ENCODE results near the gene AGFG2. TPM values are rescaled to one million over a fixed set of nuclear protein-coding genes. Genes with fewer than 3 reads are reported as not detected.

AGFG2 gene
- total and polyA plus RNA-seq, 2 of the 13 experiments (the other 11 are each of a cell fraction or from before 2014, with no cell fraction given), result 125 to 132 TPM

DNA sequence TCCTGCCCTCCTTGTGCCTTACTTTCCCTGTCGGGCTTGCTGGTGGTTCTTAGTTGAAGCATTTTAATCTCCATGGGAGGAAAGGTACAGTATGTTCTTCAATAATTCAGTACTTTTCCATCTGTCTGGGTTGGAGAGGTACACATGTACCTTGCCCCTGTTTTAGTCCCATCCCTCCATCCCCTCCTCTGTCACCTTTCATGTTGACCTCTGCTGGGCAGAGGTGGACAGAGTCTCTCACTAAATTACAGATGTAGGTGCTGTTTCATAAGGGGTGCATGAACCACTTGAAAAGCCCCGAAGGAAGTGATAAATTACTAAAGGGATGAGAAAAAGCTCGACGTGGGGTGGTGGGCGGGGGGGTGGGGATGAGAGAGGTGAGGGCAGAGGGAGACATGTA is 5.4 kb downstream of the AGFG2 start (continued):
- no peak for TF ChIP-seq ZBTB40 (IDR thresholded peaks at IDR 0.05)
- no peak for TF ChIP-seq ZBTB40 (CRISPR knock-in tag; IDR thresholded peaks at IDR 0.05)
- TF ChIP-seq NR1H2 (CRISPR knock-in tag; IDR thresholded peaks at IDR 0.05; ENCODE audit: borderline replicate concordance, low read depth), result no peak
- no peak for TF ChIP-seq ZNF205 (CRISPR knock-in tag; IDR thresholded peaks at IDR 0.05)
- TF ChIP-seq KLF9 (CRISPR knock-in tag; IDR thresholded peaks at IDR 0.05; ENCODE audit: low read depth), result no peak
- no peak for TF ChIP-seq GRHL1 (CRISPR knock-in tag; conservative IDR thresholded peaks at IDR 0.05)
- TF ChIP-seq RBM39 (IDR thresholded peaks at IDR 0.05; ENCODE audit: low read depth, low read length, poor library complexity, severe bottlenecking), result no peak
- no peak for TF ChIP-seq ZNF3 (CRISPR knock-in tag; IDR thresholded peaks at IDR 0.05)
- TF ChIP-seq ZBTB20 (CRISPR knock-in tag; IDR thresholded peaks at IDR 0.05; ENCODE audit: borderline replicate concordance, low read depth), result no peak
- TF ChIP-seq, protein P1, sequence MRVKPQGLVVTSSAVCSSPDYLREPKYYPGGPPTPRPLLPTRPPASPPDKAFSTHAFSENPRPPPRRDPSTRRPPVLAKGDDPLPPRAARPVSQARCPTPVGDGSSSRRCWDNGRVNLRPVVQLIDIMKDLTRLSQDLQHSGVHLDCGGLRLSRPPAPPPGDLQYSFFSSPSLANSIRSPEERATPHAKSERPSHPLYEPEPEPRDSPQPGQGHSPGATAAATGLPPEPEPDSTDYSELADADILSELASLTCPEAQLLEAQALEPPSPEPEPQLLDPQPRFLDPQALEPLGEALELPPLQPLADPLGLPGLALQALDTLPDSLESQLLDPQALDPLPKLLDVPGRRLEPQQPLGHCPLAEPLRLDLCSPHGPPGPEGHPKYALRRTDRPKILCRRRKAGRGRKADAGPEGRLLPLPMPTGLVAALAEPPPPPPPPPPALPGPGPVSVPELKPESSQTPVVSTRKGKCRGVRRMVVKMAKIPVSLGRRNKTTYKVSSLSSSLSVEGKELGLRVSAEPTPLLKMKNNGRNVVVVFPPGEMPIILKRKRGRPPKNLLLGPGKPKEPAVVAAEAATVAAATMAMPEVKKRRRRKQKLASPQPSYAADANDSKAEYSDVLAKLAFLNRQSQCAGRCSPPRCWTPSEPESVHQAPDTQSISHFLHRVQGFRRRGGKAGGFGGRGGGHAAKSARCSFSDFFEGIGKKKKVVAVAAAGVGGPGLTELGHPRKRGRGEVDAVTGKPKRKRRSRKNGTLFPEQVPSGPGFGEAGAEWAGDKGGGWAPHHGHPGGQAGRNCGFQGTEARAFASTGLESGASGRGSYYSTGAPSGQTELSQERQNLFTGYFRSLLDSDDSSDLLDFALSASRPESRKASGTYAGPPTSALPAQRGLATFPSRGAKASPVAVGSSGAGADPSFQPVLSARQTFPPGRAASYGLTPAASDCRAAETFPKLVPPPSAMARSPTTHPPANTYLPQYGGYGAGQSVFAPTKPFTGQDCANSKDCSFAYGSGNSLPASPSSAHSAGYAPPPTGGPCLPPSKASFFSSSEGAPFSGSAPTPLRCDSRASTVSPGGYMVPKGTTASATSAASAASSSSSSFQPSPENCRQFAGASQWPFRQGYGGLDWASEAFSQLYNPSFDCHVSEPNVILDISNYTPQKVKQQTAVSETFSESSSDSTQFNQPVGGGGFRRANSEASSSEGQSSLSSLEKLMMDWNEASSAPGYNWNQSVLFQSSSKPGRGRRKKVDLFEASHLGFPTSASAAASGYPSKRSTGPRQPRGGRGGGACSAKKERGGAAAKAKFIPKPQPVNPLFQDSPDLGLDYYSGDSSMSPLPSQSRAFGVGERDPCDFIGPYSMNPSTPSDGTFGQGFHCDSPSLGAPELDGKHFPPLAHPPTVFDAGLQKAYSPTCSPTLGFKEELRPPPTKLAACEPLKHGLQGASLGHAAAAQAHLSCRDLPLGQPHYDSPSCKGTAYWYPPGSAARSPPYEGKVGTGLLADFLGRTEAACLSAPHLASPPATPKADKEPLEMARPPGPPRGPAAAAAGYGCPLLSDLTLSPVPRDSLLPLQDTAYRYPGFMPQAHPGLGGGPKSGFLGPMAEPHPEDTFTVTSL (CRISPR knock-in tag; IDR thresholded peaks at IDR 0.05; ENCODE audit: borderline replicate concordance), result no peak
- TF ChIP-seq PLRG1 (conservative IDR thresholded peaks at IDR 0.05), result no peak
